ENCODE measurements around the gene SCG3. TPM values are rescaled to one million over a fixed set of nuclear protein-coding genes. Genes with fewer than 3 reads are reported as not detected.
"Not testable (repeated sequence)": the region's sequence is repeated elsewhere in the genome, so short reads cannot be mapped to it uniquely, and the experiment has no call there.

The SCG3 gene
- not detected for total RNA-seq

- peak within 1 kb of the TSS; percentile 50 for H3K27ac Mint-ChIP-seq
- peaks cover 5% of the 10 kb centered on the region for H3K4me1 Mint-ChIP-seq
- peak; percentile 69 for DNase-seq
- no peaks in the 10 kb centered on the region for H3K9me3 Mint-ChIP-seq
- no peaks in the 10 kb centered on the region for H3K36me3 Mint-ChIP-seq
- peak within 1 kb of the TSS; percentile 60 for H3K4me3 Mint-ChIP-seq
- peaks cover 56% of the 10 kb centered on the region for H3K27me3 Mint-ChIP-seq
These were observed at the start of gene SCG3 for GRCh38 chr15:51681303-51681963. TSS of gene SCG3 (plus strand) at chr15:51681503. CDS start at chr15:51681756, 253 bp downstream.

- Mint-ChIP-seq H3K4me1 (peaks cover 5% of the 10 kb centered on the region), H3K27me3 (peaks cover 3% of the 10 kb centered on the region), H3K36me3 (no peaks in the 10 kb centered on the region), H3K9me3 (no peaks in the 10 kb centered on the region), H3K27ac (no peak overlapping the region), H3K4me3 (no peak overlapping the region)
- peak; percentile 18 for DNase-seq
These were observed 46.6 kb upstream of the SCG3 start for GRCh38 chr15:51634591-51635198.

DNA sequence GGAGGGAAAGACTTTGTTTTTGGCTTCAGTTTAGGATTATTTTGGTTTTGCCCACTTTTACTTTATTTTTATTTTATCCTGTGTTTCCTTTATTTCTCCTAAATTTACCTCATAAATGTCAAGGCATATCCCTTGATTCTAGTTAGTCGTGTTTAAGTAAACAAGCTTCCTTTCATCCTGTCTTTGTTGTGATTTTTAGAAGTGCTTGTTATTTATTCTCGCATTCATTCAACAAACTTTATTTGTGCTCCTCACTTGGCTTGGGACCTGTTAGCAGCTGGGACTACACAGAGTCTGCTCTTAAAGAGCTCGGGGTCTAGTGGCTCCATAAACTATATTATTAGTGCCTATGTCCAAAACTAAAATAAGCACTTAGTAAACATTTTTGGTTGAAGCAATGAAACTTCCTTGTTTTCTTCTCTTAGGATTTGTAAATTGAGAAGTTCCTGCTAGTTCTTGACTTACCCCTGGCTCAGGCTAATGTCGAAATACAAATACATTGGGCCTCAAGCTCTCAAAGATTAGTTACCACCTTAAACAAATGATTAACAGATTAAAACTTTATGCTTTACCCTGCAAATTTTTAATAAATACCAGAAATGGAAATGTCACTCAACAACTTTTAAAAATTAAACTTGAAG lies 39.7 kb upstream of the SCG3 start:
- no peaks in the 10 kb centered on the region for H3K4me1 Mint-ChIP-seq
- DNase-seq: no peak
- no peak overlapping the region for H3K4me3 Mint-ChIP-seq
- H3K27ac Mint-ChIP-seq: no peak overlapping the region
- H3K27me3 Mint-ChIP-seq: no peaks in the 10 kb centered on the region
- no peaks in the 10 kb centered on the region for H3K9me3 Mint-ChIP-seq
- H3K36me3 Mint-ChIP-seq: no peaks in the 10 kb centered on the region

DNA sequence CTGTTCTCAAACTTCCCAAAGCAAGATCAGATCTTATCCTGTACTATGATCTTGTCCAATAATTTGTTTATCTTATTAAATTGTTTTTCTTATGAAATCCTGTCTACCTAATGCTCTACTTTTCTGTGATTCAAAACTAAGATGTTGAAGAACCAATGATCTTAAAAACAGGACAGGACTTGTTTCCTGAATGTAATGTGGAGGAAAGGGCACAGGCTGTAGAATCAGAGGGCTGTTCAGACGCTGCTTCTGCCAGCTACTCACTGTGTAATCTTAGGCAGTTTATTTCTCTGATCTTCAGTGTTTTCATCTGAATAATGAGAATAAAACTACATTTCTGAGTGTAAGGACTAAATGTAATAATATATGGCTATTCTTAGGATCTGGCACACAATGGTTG lies 38.6 kb upstream of the SCG3 start:
- Mint-ChIP-seq H3K27me3 (no peaks in the 10 kb centered on the region), H3K4me1 (no peaks in the 10 kb centered on the region)
- DNase-seq: no peak

DNA sequence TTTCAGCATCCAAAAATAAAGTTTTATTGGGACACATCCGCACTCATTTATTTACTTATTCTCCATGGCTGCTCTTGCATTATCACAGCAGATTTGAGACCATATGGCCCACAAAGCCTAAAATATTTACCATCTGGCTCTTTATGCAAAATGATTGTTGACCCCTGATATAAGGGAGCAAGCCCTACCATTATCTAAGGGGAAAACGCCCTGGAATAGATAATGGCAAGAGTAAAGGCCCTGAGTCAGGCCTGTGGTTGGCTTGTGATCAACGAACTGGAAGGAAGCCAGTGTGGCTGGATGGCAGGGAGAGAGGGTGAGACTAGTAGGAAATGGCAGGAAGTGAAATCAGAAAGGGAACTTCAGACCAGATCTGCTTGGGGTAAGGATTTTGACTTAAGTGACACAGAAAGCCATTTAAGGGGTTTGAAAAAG lies 34.2 kb upstream of the SCG3 start:
- no peaks in the 10 kb centered on the region for H3K9me3 Mint-ChIP-seq
- H3K27ac Mint-ChIP-seq: no peak overlapping the region
- H3K4me1 Mint-ChIP-seq: no peaks in the 10 kb centered on the region
- DNase-seq: no peak
- H3K36me3 Mint-ChIP-seq: no peaks in the 10 kb centered on the region
- H3K27me3 Mint-ChIP-seq: no peaks in the 10 kb centered on the region
- H3K4me3 Mint-ChIP-seq: no peak overlapping the region

More for the DNA sequence above, 38.6 kb upstream of the SCG3 start:
- Mint-ChIP-seq H3K27ac (no peak overlapping the region), H3K4me3 (no peak overlapping the region), H3K9me3 (no peaks in the 10 kb centered on the region), H3K36me3 (no peaks in the 10 kb centered on the region)

DNA sequence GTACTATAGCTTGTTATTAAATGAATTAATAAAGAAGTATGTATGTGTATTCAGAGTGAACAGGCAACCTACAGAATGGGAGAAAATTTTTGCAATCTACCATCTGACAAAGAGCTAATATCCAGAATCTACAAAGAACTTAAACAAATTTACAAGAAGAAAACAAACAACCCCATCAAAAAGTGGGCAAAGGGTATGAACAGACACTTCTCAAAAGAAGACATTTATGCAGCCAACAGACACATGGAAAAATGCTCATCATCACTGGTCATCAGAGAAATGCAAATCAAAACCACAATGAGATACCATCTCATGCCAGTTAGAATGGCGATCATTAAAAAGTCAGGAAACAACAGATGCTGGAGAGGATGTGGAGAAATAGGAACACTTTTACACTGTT lies 33.2 kb upstream of the SCG3 start:
- DNase-seq, H3K9me3 Mint-ChIP-seq, H3K36me3 Mint-ChIP-seq, H3K4me3 Mint-ChIP-seq, H3K4me1 Mint-ChIP-seq, H3K27me3 Mint-ChIP-seq, H3K27ac Mint-ChIP-seq: not testable (repeated sequence)

DNA sequence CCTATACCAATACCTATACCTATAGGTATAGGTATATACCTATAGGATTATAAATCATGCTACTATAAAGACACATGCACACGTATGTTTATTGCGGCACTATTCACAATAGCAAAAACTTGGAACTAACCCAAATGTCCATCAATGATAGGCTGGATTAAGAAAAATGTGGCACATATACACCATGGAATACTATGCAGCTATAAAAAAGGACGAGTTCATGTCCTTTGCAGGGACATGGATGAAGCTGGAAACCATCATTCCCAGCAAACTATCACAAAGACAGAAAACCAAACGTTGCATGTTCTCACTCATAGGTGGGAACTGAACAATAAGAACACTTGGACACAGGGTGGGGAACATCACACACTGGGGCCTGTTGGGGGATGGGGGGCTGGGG lies 32.7 kb upstream of the SCG3 start:
- H3K36me3 Mint-ChIP-seq, H3K27ac Mint-ChIP-seq, H3K4me1 Mint-ChIP-seq, H3K4me3 Mint-ChIP-seq, H3K9me3 Mint-ChIP-seq, H3K27me3 Mint-ChIP-seq, DNase-seq: not testable (repeated sequence)

- Mint-ChIP-seq H3K4me1 (no peaks in the 10 kb centered on the region), H3K27ac (no peak overlapping the region), H3K9me3 (no peaks in the 10 kb centered on the region), H3K4me3 (no peak overlapping the region), H3K36me3 (no peaks in the 10 kb centered on the region), H3K27me3 (no peaks in the 10 kb centered on the region)
- peak; percentile 22 for DNase-seq
These were observed 31.4 kb upstream of the SCG3 start for GRCh38 chr15:51649659-51650521.

- Mint-ChIP-seq H3K36me3 (no peaks in the 10 kb centered on the region), H3K9me3 (no peaks in the 10 kb centered on the region), H3K27ac (no peak overlapping the region), H3K4me1 (no peaks in the 10 kb centered on the region), H3K27me3 (no peaks in the 10 kb centered on the region), H3K4me3 (no peak overlapping the region)
- no peak for DNase-seq
These were observed 29.1 kb upstream of the SCG3 start for GRCh38 chr15:51652084-51652668.

GRCh38 chr15:51655401-51656057 lies 25.8 kb upstream of the SCG3 start:
- not testable (repeated sequence) for H3K27me3 Mint-ChIP-seq, DNase-seq, H3K36me3 Mint-ChIP-seq, H3K4me3 Mint-ChIP-seq, H3K4me1 Mint-ChIP-seq, H3K9me3 Mint-ChIP-seq, H3K27ac Mint-ChIP-seq

GRCh38 chr15:51658664-51659063 lies 22.6 kb upstream of the SCG3 start:
- DNase-seq: no peak
- H3K4me3 Mint-ChIP-seq: no peak overlapping the region
- H3K27ac Mint-ChIP-seq: no peak overlapping the region
- no peaks in the 10 kb centered on the region for H3K36me3 Mint-ChIP-seq
- no peaks in the 10 kb centered on the region for H3K27me3 Mint-ChIP-seq
- no peaks in the 10 kb centered on the region for H3K4me1 Mint-ChIP-seq
- no peaks in the 10 kb centered on the region for H3K9me3 Mint-ChIP-seq

GRCh38 chr15:51661072-51661471 lies 20.2 kb upstream of the SCG3 start:
- Mint-ChIP-seq H3K4me3 (no peak overlapping the region), H3K9me3 (no peaks in the 10 kb centered on the region), H3K4me1 (no peaks in the 10 kb centered on the region), H3K36me3 (no peaks in the 10 kb centered on the region), H3K27ac (no peak overlapping the region), H3K27me3 (no peaks in the 10 kb centered on the region)
- DNase-seq: no peak

GRCh38 chr15:51667478-51667877 lies 13.8 kb upstream of the SCG3 start:
- Mint-ChIP-seq H3K27me3 (peaks cover 20% of the 10 kb centered on the region), H3K36me3 (no peaks in the 10 kb centered on the region), H3K27ac (no peak overlapping the region), H3K4me1 (peaks cover 4% of the 10 kb centered on the region), H3K9me3 (no peaks in the 10 kb centered on the region), H3K4me3 (no peak overlapping the region)
- DNase-seq: no peak

GRCh38 chr15:51668446-51668845 lies 12.9 kb upstream of the SCG3 start:
- H3K9me3 Mint-ChIP-seq: no peaks in the 10 kb centered on the region
- no peak overlapping the region for H3K4me3 Mint-ChIP-seq
- H3K4me1 Mint-ChIP-seq: peaks cover 4% of the 10 kb centered on the region
- peaks cover 20% of the 10 kb centered on the region for H3K27me3 Mint-ChIP-seq
- H3K27ac Mint-ChIP-seq: no peak overlapping the region
- no peaks in the 10 kb centered on the region for H3K36me3 Mint-ChIP-seq
- DNase-seq: no peak
